ENCODE results near the gene MED27.

MED27 gene

DNA sequence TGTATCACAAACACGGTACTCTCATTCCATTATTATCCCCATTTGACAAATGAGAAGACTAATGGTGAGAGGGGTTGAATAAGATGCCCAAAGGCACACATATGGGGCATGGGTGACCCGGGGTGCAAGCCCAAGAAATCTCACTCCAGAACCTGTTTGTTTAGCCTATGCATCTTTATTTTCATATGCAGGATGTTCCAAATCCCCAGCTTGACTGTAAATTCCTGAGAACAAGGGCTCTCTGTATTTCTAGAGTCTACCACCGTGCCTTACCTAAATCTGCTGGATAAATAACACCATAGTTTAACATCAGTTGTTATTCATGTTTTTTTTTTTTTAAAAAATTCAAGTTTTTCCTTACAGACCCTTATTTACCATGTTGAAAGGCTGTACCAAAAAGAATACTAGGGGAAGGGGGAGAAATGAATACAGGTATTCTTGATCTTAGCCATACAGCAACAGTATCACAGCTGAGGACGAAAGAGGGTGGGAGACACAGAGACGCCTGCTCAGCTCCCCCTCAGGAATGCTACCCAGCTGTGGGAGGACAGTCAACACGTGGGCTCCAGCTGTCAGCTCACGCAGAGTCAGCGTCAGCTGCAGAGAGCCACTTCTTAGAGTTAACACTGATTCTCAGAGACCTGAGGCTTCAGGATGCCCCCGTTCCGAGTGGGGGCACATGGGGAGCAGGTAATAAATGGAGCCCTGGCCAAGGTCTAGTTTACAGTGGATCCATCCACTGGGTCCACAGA is 86.6 kb downstream of the MED27 start:
- no peak for DNase-seq

DNA sequence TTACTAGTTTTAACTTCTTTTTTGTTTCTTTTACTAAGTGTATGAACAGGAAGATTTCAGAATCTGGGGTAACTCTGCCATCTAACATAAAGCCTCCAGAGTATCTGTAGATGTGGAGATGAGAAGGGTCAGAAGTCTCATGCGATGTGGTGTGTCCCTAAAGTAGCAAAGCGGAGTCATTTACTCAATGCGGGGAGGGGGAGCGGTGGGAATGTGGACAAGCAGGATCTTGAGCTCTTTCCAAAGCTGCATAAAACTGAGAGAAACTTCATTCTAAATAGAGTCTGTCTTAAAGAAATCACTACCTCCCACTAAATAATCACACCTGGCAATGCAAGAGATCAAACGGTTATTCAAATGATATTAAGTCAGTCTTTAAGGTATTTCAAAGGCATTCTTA is 92.4 kb downstream of the MED27 start:
- no peak for DNase-seq

DNA sequence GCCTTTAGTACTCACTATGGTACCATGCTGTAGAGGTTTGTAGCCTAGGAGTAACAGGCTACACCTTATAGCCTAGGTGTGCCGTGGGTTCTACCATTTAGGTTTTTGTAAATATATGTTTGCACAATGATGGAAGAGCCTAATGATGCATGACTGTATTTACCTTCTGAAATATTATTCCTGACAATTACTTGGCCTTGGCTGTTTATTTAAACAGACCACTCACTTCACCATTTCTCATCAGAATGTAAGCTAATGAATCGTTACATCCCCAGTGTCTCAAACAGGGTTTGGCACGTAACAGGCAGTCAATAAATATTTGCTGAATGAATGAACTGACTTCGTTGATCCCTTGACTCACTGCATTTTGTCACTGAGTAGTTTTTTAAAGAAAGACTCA is 93.1 kb downstream of the MED27 start:
- no peak for DNase-seq

DNA sequence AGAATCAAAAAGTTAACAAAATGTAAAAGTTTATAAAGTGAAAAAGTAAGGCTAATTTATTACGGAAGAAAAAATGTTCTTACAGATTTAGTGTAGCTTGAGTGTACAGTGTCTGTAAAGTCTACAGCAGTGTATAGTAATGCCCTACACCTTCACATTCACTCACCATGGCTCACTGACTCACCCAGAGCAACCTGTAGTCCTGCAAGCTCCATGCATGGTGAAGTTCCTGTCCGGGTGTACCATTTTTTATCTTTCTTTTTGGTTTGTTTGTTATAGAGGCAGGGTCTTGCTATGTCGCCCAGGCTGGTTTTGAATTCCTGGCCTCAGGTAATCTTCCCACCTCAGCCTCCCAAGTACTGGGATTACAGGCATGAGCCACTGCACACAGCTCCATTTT is 93.6 kb downstream of the MED27 start:
- DNase-seq: no peak

DNA sequence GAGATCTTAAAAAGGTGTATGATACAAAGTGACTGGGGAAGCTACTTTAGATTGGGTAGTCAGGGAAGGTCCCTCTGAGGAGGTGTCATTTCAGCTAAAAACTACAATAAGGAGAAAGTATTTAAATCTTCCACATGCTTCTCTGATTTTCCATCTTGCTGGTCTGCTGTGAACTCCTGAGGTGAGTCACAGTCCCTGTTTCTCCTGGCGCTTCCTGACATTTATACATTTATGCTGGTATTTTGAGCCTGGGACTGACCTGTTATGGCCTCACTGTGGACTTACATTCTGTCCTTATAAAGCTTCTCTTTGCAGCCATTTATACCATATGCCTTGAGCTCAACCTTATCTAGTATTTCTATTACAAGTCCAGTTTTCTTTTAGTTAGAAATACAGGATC is 95.1 kb downstream of the MED27 start:
- no peak for DNase-seq

DNA sequence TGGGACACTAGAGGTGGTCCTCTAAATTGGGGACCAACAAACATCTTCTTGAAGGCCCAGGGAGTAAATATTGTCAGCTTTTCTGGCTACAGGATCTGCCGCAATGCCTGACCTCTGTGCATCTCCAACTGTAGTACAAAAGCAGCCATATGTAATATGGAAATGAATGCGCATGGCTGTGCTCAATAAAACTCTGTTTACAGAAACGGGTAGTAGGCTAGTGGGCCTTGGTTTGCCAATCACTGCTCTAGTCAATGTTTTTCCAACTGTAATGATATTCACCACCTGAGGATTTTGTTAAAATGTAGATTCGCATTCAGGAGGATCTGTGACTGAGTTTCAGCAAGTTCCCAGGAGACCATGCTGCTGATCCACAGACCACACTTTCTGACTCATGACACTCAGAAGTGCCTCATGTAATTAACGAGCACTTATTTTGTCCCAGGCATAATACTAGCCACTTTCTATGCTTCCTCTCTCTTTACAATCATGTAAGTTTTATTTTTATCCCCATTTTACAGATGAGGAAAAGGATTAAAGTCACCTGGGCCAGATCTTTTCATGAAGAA is 96.9 kb downstream of the MED27 start:
- no peak for DNase-seq

DNA sequence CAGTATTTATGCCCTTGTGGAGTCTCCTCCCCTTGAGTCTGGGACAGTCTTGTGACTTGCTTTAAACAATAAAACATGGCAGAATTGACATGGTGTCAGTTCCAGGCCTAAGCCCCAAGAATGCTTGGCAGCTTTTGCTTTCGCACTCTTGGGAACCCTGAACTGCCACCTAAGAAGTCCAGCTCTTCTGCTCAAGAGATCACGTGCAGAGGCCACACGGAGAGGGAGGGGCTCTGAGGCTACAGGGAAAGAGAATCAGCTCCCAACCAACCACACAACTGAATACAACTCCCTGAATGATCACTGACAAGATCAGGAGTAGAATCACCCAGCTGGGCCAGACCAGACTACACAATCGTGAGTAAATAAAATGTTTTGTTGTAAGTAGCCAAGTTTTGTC is 97.6 kb downstream of the MED27 start:
- no peak for DNase-seq

DNA sequence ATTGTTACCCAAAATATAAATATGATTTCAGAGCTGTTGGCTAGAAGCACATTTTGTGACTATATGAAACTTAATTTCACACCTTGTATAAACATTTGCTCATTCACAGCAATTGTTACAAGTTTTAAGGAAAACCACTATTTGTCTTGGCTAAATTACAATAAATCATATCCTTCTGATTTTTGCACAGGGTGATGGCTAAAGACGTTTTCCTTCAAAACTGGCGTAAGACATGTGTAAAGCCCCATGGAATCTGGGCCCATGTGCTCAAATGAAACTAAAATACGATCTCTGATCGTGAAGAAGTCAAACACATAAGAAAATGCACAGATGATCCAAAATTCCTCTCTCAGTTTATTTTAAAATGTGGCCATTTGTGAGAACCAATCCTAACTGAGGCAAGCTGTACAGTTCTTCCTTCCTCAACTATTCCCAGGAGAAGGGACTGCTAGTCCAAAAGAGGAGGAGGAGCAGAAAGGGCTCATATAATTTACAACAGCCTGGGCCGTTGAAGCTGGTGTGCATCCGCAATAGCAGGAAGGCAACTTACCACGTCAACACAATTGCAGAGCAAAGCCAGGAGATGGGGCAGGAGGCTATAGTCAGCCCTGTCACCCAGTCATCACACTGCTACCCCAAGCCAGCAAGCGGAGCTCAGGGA is 98.4 kb downstream of the MED27 start:
- no peak for DNase-seq

DNA sequence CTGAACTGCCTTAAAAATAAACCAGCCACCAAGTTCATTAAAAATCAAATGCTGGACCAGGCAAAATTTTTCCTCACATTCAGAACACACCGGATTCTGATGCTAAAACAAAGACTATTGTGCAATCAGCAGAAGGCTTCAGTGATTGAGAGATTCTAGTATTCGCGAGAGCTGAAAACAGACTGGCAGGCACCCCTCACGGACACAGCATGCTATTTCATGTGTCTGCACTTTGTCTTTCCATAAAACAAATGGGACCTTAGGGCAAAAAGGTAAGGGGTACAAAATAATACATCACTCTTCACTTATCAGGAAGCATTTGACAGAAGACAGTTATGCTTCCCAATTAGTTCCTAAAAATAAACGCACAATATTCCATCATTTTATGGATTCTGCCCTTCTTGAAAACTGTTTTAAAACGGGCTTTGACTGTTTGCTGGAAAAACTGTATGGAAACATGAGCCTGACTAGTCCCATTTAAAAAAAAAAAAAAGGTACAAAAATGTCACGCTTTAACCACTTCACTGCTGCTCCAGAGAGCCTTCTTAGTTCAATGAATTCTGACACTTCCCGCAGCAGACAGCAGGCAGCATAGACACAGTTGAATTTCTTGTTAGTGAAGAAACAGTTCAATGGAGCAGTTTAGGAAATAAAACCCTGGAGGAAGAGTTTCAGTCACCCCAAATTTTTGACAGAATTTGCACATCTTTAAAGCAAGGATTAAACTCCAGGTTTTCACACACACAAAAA is 99.2 kb downstream of the MED27 start:
- no peak for DNase-seq

DNA sequence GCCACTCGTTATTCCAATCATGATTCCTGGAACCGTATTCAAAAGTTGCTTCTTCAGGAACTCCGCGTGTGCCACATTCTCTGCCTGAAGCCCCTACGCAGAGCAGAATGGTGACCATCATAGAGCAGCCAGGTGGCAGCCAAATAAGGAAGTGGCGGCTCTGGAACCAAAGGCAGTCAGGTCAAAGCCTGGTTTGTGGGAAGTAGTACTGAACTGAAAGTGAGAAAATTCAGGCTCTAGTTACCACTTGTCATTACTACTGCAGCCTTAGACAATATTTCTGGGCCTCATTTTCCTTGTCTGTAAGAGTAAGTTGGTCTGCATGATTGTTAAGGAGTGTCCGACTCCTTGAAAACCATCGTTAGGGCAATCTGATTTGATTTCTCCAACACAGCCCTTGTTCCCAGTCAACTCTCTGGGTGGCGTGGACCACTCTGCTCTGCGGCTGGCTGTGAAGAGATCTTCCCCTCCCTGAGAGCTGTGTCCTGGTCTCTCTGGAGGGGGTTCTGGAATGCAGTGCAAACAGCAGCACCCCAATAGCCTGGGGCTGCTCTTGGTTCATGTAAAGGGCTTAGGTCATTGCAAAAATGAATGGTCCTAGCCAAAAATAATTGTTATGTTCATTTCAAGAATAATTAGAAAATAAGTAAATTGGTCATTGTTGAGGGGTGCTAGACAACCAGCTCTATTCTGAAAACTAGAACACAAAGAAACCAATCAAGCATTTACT is 102.4 kb downstream of the MED27 start:
- DNase-seq: no peak

DNA sequence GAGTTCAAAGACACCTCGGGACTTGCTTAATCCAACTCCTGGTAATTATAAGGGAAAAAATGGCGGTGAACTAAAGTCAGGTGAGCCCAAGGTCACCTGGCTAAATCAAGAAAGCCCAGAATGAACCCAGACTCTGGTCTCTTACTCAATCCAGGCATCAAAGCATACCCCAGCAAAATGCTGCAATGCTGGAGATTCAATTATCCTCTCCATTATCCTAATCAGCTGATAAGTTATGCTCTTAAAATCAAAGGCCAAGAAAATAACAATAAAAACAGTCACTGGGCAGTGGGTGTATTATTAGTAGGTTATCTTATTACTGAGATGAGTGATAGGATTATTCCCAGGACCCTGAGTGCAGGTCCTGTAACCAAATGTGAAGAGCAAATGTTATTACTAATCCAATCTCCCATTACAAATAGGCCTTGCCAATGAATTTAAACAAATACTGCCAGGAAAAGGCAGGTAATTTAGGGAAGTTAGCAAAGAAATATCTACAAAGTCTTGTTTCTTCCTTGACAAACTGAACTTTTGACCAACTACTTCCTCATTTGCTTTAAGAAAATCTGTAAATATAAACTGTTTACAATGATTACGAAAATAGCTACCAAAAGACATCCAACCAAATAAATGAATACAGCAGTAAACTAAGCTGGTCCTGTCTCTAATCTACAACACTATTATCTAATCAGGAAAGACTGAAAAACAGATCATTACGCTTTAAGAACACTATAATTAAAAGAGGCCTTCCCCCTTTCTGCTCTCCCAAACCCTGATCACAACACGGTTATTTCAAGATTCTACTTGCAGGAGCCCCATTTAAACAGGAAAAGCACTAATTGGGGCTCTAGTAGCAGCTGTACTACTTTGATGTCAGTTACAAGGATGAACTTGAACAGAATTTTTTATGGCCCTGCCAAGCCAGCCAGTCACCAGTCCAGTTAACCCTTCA is 103.2 kb downstream of the MED27 start:
- DNase-seq: no peak

DNA sequence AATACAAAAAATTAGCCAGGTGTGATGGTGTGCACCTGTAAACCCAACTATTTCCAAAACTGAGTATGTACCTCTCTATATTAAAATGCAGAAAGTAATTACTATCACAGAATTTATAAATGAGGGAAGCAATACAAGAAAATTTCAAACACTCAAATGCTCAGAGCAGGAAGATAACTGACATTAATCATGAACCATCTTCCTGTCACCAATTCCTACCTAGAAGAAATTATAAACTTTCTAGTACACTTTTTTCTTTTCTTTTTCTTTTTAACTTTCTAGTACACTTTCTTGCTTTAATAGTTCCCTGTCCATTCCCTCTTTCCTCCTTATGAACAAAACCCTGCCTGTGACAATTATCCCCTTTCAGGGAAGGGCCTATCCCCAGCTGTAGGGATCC is 106.8 kb downstream of the MED27 start:
- DNase-seq: no peak

DNA sequence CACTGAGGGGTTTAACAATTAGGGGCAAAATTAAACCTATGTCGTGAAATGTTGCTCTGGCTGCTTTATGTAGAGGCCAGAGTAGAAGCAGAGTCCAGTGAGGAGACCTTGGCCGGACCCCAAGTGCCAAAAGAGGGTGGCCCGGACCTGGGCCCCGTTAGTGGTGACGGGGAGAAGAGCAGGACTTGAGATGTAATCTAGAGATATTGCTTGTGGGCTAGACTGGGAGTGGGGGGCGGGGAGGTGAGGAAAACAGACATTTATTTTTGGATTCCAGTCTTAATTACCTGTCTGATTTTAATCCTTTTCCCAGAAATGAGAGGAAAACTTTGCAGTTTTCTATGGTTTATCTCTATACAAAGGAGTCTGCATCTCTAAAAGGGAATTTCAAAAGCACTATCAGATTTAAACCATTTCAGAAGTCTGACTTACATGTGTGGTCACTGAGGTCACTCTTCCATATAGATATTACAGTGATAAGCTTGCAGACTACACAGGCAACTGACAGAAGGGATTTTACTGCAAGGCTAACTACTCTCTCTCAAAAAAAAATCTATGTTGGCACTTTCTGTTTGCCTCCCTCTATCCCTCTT is 108.1 kb downstream of the MED27 start:
- DNase-seq: no peak

DNA sequence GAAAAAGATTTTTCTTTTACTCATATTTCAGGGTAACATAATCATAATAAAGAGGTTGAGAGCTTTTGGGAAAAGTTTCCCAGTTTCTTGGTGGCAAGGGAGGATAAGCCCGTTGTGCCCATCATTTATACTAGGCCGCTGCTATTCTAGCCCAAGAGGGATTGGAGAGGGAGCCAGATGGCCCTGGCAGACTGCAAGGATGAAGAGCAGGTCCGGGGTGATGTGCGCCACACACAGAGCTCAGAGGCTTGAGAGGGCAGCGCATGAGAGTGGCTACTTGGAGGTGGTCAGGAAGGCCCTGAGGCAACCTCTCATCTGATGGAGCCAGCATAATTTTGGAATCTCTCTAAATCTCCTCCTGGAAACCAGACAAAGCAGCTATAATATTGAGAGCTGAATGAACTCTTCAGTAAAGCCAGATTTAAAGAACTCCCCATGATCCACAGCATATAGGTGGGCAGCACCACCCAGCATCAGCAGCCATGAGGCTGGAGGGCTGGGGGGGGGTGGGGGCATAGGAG is 110.1 kb downstream of the MED27 start:
- no peak for DNase-seq

DNA sequence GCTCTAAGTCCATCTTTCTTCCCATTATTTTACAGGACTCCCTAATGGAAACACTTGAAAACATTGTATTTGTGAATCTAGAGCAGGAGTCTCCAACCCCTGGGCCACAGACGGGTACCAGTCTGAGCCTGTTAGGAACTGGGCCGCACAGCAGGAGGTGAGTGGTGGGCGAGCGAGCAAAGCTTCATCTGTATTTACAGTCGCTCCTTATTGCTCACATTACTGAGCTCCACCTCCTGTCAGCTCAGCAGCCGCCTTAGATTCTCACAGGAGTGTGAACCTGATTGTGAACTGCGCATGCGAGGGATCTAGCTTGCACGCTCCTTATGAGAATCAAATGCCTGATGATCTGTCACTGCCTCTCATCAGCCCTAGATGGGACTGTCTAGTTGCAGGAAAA is 111.0 kb downstream of the MED27 start:
- no peak for DNase-seq

DNA sequence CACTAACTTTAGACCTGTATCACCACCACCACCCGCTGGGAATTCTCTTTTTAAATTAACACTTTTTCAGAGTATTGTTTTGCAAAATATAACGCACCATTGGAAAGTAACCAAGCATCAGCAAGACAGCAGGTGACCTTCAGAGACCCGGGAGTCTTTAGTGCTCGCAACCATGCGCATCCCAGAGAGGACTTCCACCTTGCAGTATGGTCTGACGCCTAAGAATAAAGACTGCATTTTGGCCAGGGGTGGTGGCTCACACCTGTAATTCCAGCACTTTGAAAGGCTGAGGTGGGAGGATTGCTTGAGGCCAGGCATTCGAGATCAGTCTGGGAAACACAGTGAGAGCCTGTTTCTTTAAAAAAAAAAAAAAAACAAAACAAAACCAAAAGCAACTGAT is 113.8 kb downstream of the MED27 start:
- DNase-seq: no peak

DNA sequence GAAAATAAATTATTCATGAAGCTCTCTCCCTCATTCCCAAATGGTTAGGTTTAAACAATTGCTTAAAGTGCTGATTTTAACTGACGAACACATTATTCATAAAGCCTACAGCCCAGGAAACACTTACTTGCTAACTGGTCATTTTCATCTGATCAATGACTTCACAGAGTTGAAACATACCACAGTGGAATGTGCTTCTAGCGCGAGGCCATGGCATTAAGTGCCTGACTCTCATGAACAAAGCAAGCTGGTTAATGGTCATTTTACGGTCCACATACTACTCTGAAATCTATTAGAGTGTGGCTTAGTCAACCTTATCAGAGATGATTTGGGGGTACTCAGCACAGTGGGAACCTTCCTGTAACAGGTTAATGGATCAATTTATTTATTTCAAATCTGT is 114.6 kb downstream of the MED27 start:
- no peak for DNase-seq

DNA sequence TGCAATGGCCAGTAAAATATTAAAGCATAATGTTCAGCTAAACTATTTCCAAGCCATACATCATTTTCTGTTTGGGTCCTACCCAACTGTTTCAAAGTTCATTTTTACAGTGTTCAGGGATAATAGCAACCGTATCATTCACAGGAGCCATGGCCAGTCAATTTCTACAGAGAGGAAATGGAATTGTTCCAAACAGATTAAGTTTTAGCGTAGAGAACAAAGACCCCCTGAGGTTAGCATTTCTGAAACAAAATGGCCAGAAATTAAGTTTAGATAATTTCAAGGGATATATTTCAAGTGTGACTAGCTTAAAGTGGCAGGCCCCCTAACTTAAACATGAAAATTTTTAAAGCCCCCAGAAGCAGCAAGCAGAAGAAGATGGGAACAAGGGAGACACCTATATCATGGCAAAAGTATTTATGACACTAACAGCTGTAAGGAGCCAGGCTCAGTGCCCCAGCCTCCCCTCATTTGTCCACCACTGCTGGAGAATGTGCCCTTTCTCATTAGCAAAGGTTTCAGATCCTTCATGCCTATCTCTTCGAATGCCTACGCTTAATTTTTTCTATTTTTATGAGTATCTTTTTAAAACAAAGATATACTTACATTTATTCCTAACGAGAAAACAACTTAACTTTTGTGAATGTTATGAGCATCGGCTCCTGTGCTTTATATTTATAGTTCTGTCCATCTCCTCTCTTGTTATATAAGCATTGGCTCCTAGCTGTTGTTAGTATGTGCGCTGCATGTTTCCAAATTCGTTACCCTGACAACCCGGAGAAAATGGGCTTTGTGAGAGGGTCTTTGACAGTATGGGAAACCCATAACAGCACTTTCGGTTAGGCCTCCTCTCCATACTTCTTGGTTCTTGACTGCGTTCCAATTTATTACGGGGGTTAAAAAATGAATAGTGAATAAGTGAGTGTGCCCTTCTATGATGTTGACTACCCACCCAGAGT is 116.3 kb downstream of the MED27 start:
- DNase-seq: no peak

DNA sequence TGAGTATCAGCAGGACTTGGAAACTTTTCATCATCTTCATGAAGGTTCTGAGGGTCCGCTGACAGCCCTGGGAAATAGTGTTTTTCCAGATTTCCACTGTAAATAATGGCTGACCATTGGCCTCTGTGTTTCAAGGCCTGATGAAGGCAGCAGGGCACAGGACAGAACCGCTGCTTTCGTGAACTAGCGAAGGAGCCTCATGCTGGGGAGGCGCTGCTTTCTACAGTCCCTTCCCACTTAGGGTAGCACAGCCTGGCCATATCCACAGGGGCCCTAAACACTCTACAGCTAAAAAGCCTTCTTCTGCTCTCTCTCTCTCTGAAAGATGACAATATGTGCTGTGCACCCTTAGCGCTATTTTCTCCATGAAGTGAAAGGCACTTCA is 118.2 kb downstream of the MED27 start:
- no peak for DNase-seq

Data from activated CD8-positive, alpha-beta memory T cell treated with anti-CD3 and anti-CD28 coated beads, Interleukin-2, amount 50 U/mL, for 48 hours (primary cell).